Measurements from ENCODE around the gene BIN1.
A peak's percentile ranks its signal among the peaks of the same experiment; 100 is the strongest.

Gene BIN1

DNA sequence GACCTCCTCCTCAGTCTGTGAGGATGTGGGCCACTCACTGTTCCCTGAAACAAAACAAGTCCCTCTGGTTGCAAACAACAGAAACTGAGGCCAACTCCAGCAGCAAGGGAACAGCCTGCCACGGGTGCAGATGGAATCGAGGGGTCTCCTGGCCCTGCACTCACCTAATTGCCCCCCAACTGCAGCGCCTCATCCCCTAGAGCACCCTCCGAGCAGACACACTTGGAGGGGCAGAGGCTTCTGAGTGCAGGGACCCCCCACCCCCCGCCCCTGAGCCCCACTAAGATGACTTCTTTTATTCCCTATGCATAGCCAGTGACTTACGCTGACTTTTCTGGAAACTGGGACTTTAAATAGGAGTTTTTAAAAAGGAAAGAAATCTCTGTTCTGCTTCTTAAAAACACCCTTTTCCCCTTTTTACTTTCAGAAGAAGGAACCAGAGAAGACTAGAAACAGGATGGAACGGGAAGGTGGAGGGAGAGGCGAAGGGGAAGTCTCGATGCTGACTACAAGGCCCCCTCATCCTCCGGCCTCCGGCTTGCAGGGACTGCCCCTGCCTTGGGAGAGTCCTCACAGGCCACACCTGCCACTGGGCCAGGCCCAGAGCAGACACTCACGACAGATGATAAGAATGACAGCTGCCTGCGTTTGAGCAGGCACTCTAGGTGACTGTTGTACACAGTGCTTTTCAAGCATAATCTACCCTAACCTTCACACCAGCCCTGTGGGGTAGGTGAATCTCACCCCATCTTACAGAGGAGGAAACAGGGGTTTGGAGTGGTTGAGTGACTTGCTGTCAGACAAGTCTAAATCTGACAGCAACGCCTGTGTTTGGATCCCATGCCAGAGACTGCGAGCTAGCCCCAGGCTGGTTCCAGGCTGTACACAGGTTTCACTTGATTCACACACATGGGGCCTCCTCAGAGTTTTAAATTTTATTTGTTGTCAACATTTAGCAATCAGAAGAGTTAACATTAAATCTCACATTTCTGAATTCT lies 28.2 kb upstream of the BIN1 start:
- no peak for TF ChIP-seq POU2F2 (IDR thresholded peaks at IDR 0.05; ENCODE audit: low read depth, low read length)
- TF ChIP-seq POLR2A (IDR thresholded peaks at IDR 0.05; ENCODE audit: low read depth, low read length): no peak
- TF ChIP-seq SPI1 (IDR thresholded peaks at IDR 0.05; ENCODE audit: low read depth, low read length): no peak
- TF ChIP-seq PAX5 (IDR thresholded peaks at IDR 0.05; ENCODE audit: insufficient read depth, low read length, severe bottlenecking): no peak
- TF ChIP-seq TAF1 (IDR thresholded peaks at IDR 0.05; ENCODE audit: low read depth, low read length): no peak
- TF ChIP-seq POLR2AphosphoS5 (IDR thresholded peaks at IDR 0.05; ENCODE audit: low read depth, low read length): no peak
- no peak for FAIRE-seq
- DNase-seq (ENCODE audit: insufficient read length, low spot score): no peak

GRCh38 chr2:127134235-127134634 lies 27.3 kb upstream of the BIN1 start:
- FAIRE-seq: no peak
- no peak for DNase-seq (ENCODE audit: insufficient read length, low spot score)
- TF ChIP-seq POU2F2 (IDR thresholded peaks at IDR 0.05; ENCODE audit: low read depth, low read length) (no peak), POLR2A (IDR thresholded peaks at IDR 0.05; ENCODE audit: low read depth, low read length) (no peak), POLR2AphosphoS5 (IDR thresholded peaks at IDR 0.05; ENCODE audit: low read depth, low read length) (no peak), PAX5 (IDR thresholded peaks at IDR 0.05; ENCODE audit: insufficient read depth, low read length, severe bottlenecking) (no peak), SPI1 (IDR thresholded peaks at IDR 0.05; ENCODE audit: low read depth, low read length) (no peak), TAF1 (IDR thresholded peaks at IDR 0.05; ENCODE audit: low read depth, low read length) (no peak)

GRCh38 chr2:127133793-127134192 lies 26.8 kb upstream of the BIN1 start:
- no peak for DNase-seq (ENCODE audit: insufficient read length, low spot score)
- FAIRE-seq: no peak
- TF ChIP-seq POU2F2 (IDR thresholded peaks at IDR 0.05; ENCODE audit: low read depth, low read length) (no peak), POLR2A (IDR thresholded peaks at IDR 0.05; ENCODE audit: low read depth, low read length) (no peak), TAF1 (IDR thresholded peaks at IDR 0.05; ENCODE audit: low read depth, low read length) (no peak), POLR2AphosphoS5 (IDR thresholded peaks at IDR 0.05; ENCODE audit: low read depth, low read length) (no peak), PAX5 (IDR thresholded peaks at IDR 0.05; ENCODE audit: insufficient read depth, low read length, severe bottlenecking) (no peak), SPI1 (IDR thresholded peaks at IDR 0.05; ENCODE audit: low read depth, low read length) (no peak)

- TF ChIP-seq POU2F2 (IDR thresholded peaks at IDR 0.05; ENCODE audit: low read depth, low read length): no peak
- no peak for TF ChIP-seq TAF1 (IDR thresholded peaks at IDR 0.05; ENCODE audit: low read depth, low read length)
- TF ChIP-seq POLR2A (IDR thresholded peaks at IDR 0.05; ENCODE audit: low read depth, low read length): no peak
- no peak for TF ChIP-seq POLR2AphosphoS5 (IDR thresholded peaks at IDR 0.05; ENCODE audit: low read depth, low read length)
- TF ChIP-seq PAX5 (IDR thresholded peaks at IDR 0.05; ENCODE audit: insufficient read depth, low read length, severe bottlenecking): no peak
- no peak for TF ChIP-seq SPI1 (IDR thresholded peaks at IDR 0.05; ENCODE audit: low read depth, low read length)
- FAIRE-seq: no peak
- no peak for DNase-seq (ENCODE audit: insufficient read length, low spot score)
These were observed 23.5 kb upstream of the BIN1 start for GRCh38 chr2:127130421-127130820.

DNA sequence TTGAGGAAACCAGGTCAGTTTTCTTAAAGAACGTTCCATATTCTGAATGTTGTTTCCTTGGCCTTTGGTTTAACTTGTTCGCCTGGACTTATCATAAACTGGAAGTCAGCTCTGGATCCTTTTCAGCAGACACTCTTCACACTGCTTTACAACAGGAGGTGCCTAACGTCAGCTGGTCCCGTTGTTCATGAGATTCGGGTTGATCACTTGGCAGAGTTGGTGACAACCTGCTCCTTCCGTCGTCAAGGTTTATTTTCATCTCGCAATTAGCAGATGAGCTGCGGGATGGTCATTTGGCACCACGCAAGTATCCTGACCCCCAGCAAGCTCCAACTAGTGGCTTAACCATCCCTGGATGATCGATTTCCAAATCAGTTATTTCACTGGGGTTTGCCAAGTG lies 23.0 kb upstream of the BIN1 start:
- TF ChIP-seq POU2F2 (IDR thresholded peaks at IDR 0.05; ENCODE audit: low read depth, low read length) (no peak), POLR2A (IDR thresholded peaks at IDR 0.05; ENCODE audit: low read depth, low read length) (no peak), POLR2AphosphoS5 (IDR thresholded peaks at IDR 0.05; ENCODE audit: low read depth, low read length) (no peak), TAF1 (IDR thresholded peaks at IDR 0.05; ENCODE audit: low read depth, low read length) (no peak), PAX5 (IDR thresholded peaks at IDR 0.05; ENCODE audit: insufficient read depth, low read length, severe bottlenecking) (no peak), SPI1 (IDR thresholded peaks at IDR 0.05; ENCODE audit: low read depth, low read length) (no peak)
- FAIRE-seq: no peak
- DNase-seq (ENCODE audit: insufficient read length, low spot score): no peak

DNA sequence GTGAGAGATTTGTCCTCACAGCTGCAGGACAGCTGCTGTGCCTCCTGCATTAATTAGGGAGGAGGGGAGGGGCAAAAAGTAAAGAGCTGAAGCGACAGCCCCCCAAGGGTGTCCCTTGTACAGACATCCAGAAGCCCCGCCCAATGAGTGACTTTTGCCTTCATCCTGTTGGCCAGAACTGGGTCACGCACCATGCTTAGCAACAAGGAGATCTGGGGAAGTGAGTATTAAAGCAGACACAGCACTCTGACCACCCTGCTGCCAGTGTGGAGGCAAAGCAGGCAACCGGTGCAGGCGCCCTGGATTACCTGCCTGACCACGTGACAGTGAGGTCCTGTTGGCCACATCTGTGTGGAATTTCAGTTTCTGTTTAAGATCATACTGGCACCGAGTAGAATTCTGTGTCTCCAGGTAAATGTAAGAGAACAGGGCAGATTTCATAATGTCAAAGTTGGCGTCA lies 21.5 kb upstream of the BIN1 start:
- TF ChIP-seq SPI1 (IDR thresholded peaks at IDR 0.05; ENCODE audit: low read depth, low read length) (peak; percentile 95), POU2F2 (IDR thresholded peaks at IDR 0.05; ENCODE audit: low read depth, low read length) (no peak), PAX5 (IDR thresholded peaks at IDR 0.05; ENCODE audit: insufficient read depth, low read length, severe bottlenecking) (peak; percentile 53), POLR2AphosphoS5 (IDR thresholded peaks at IDR 0.05; ENCODE audit: low read depth, low read length) (no peak)
- peak; percentile 60 for DNase-seq (ENCODE audit: insufficient read length, low spot score)
- peak; percentile 97 for FAIRE-seq

DNA sequence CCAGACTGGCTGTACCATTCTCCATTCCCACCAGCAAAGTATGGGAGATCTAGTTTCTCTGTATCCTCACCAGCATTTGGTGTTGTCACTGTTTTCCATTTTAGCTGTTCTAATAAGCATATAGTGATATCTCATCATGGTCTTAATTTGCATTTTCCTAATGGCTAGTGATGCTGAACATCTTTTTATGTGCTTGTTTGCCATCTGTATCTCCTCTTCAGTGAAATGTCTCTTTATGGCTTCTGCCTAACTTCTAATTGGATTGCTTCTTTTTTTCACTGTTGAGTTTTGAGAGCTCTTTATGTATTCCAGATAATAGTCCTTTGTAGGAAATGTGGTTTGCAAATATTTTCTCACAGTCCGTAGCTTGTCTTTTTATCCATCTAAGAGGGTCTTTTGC lies 18.9 kb upstream of the BIN1 start:
- TF ChIP-seq PAX5 (IDR thresholded peaks at IDR 0.05; ENCODE audit: insufficient read depth, low read length, severe bottlenecking) (no peak), TAF1 (IDR thresholded peaks at IDR 0.05; ENCODE audit: low read depth, low read length) (no peak), SPI1 (IDR thresholded peaks at IDR 0.05; ENCODE audit: low read depth, low read length) (no peak), POU2F2 (IDR thresholded peaks at IDR 0.05; ENCODE audit: low read depth, low read length) (no peak), POLR2A (IDR thresholded peaks at IDR 0.05; ENCODE audit: low read depth, low read length) (no peak), POLR2AphosphoS5 (IDR thresholded peaks at IDR 0.05; ENCODE audit: low read depth, low read length) (no peak)
- no peak for DNase-seq (ENCODE audit: insufficient read length, low spot score)
- no peak for FAIRE-seq

DNA sequence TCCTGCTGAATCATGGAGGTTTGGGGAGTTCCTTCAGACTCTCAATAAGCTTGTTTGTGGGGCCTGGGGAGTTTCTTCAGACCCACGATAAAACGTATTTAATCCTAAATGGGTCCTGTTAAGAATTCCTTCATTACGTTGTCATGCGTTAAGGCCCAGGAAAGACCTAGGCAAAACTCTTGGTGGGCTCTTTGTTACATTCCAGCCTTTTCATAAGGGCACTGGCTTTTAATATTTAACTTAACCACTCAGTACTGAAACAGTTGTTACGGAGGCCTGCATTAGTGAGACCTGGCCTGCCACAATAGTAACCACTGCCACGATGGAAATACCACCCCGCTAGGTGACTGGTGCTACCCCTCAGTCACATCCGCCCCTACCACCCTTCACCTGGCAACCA lies 17.5 kb upstream of the BIN1 start:
- no peak for DNase-seq (ENCODE audit: insufficient read length, low spot score)
- no peak for FAIRE-seq
- no peak for TF ChIP-seq POU2F2 (IDR thresholded peaks at IDR 0.05; ENCODE audit: low read depth, low read length)
- TF ChIP-seq TAF1 (IDR thresholded peaks at IDR 0.05; ENCODE audit: low read depth, low read length): no peak
- no peak for TF ChIP-seq POLR2AphosphoS5 (IDR thresholded peaks at IDR 0.05; ENCODE audit: low read depth, low read length)
- TF ChIP-seq SPI1 (IDR thresholded peaks at IDR 0.05; ENCODE audit: low read depth, low read length): no peak
- TF ChIP-seq PAX5 (IDR thresholded peaks at IDR 0.05; ENCODE audit: insufficient read depth, low read length, severe bottlenecking): no peak
- TF ChIP-seq POLR2A (IDR thresholded peaks at IDR 0.05; ENCODE audit: low read depth, low read length): no peak

GRCh38 chr2:127122361-127123027 lies 15.5 kb upstream of the BIN1 start:
- no peak for TF ChIP-seq SPI1 (IDR thresholded peaks at IDR 0.05; ENCODE audit: low read depth, low read length)
- TF ChIP-seq POU2F2 (IDR thresholded peaks at IDR 0.05; ENCODE audit: low read depth, low read length): no peak
- no peak for TF ChIP-seq POLR2AphosphoS5 (IDR thresholded peaks at IDR 0.05; ENCODE audit: low read depth, low read length)
- no peak for TF ChIP-seq POLR2A (IDR thresholded peaks at IDR 0.05; ENCODE audit: low read depth, low read length)
- TF ChIP-seq PAX5 (IDR thresholded peaks at IDR 0.05; ENCODE audit: insufficient read depth, low read length, severe bottlenecking): no peak
- no peak for TF ChIP-seq TAF1 (IDR thresholded peaks at IDR 0.05; ENCODE audit: low read depth, low read length)
- FAIRE-seq: no peak
- no peak for DNase-seq (ENCODE audit: insufficient read length, low spot score)

All from GM12891 (cell line).